A549 (cell line): Measurements from ENCODE around the gene COL1A1. TPM values are rescaled to one million over a fixed set of nuclear protein-coding genes. Genes with fewer than 3 reads are reported as not detected.
A peak's percentile ranks its signal among the peaks of the same experiment; 100 is the strongest.

ENCODE experiments used
- ATAC-seq, 2 experiments: fragments of 200-7000 bp in 1 of 2; fragments of >200 bp in 1 of 2; cut with Nextera tagmentation in 1 of 2; cut with Tn5 transposase in 1 of 2; 3 replicates each; pipeline versions ENCODE4 v1.8.0 to v1.9.1; 2018 to 2020; ENCODE audit warnings: mild to moderate bottlenecking in 1 of 2, moderate library complexity in 1 of 2
- CTCF ChIA-PET: fragments of 300-600 bp; sonication (Branson Sonifier 250); formaldehyde crosslinking; extraction: SDS; loops from one replicate; lab custom pipeline; 2021; ENCODE audit warnings: antibody characterized with exemption, inconsistent platforms; lab: Yijun Ruan, JAX
- POLR2A ChIA-PET: fragments of 350-600 bp; formaldehyde crosslinking; extraction: SDS; loops from one replicate; lab custom pipeline; 2021; ENCODE audit warnings: antibody characterized with exemption, inconsistent platforms; lab: Yijun Ruan, JAX
- DNase-seq, 2 experiments: peaks; one replicate each; pipeline versions ENCODE4 v3.0.0 to v3.0.0-alpha.2; 2011 to 2016; ENCODE audit warnings: low read depth in 1 of 2, low spot score in 1 of 2
- FAIRE-seq: peaks from 2 replicates; lab custom pipeline; 2011; peaks lifted over from hg19 to GRCh38; lab: Jason Lieb, UNC
- H3K27ac ChIP-seq, 2 experiments: fragments of >200 bp; sonication (Bioruptor Twin); formaldehyde crosslinking; 3 replicates each; pipeline ENCODE4 v1.5.1; 2016 to 2017
- H3K4me1 ChIP-seq: fragments of >200 bp; sonication (Bioruptor Twin); formaldehyde crosslinking; 3 replicates; pipeline ENCODE4 v1.6.1; 2016
- H3K4me2 ChIP-seq: fragments of >200 bp; sonication (Bioruptor Twin); formaldehyde crosslinking; 3 replicates; pipeline ENCODE4 v1.6.1; 2016
- H3K4me3 ChIP-seq: fragments of >200 bp; sonication (Bioruptor Twin); formaldehyde crosslinking; 3 replicates; pipeline ENCODE4 v1.5.1; 2016
- H3K9me3 ChIP-seq: fragments of >200 bp; sonication (Bioruptor Twin); formaldehyde crosslinking; 3 replicates; pipeline ENCODE4 v1.6.1; 2016
- BHLHE40 ChIP-seq: IDR thresholded peaks from 2 replicates; pipeline ENCODE4 v1.6.1; 2012; ENCODE audit warnings: low read depth, low read length, inconsistent platforms
- CBX8 ChIP-seq: fragments of 200-600 bp; sonication (generic); IDR thresholded peaks from 2 replicates; pipeline ENCODE4 v1.6.1; 2016
- CEBPB ChIP-seq, 2 experiments: fragments of >200 bp in 1 of 2; sonication (Bioruptor Twin) in 1 of 2; formaldehyde crosslinking in 1 of 2; IDR thresholded peaks; 2 replicates each; pipeline ENCODE4 v1.6.1; 2012 to 2016
- CHD4 ChIP-seq: fragments of 200-600 bp; sonication (generic); IDR thresholded peaks from 2 replicates; pipeline ENCODE4 v1.6.1; 2016; ENCODE audit warnings: antibody characterized with exemption, mild to moderate bottlenecking, borderline replicate concordance
- EHF ChIP-seq: fragments of 250-450 bp; sonication (Bioruptor Pico); IDR thresholded peaks from 2 replicates; pipeline ENCODE4 v1.5.0; 2020; ENCODE audit warnings: mild to moderate bottlenecking
- ELK1 ChIP-seq: fragments of 150-350 bp; IDR thresholded peaks from 2 replicates; pipeline ENCODE4 v1.6.1; 2014; ENCODE audit warnings: low read depth, mild to moderate bottlenecking, low read length
- HDAC2 ChIP-seq: fragments of 200-600 bp; sonication (generic); IDR thresholded peaks from 2 replicates; pipeline ENCODE4 v1.6.1; 2016
- HES2 ChIP-seq: fragments of >200 bp; sonication (Bioruptor Twin); formaldehyde crosslinking; IDR thresholded peaks from 2 replicates; pipeline ENCODE4 v1.6.1; 2016
- HOXA7 ChIP-seq: fragments of 250-450 bp; sonication (Bioruptor Pico); IDR thresholded peaks from 2 replicates; pipeline ENCODE4 v1.5.0; 2020; ENCODE audit warnings: mild to moderate bottlenecking, moderate library complexity
- HOXB13 ChIP-seq: fragments of 250-450 bp; sonication (Bioruptor Pico); IDR thresholded peaks from 2 replicates; pipeline ENCODE4 v1.5.0; 2020; ENCODE audit warnings: low read depth, mild to moderate bottlenecking, moderate library complexity
- HOXB5 ChIP-seq: fragments of 250-450 bp; sonication (Bioruptor Pico); IDR thresholded peaks from 2 replicates; pipeline ENCODE4 v1.5.0; 2020; ENCODE audit warnings: mild to moderate bottlenecking, moderate library complexity
- JUNB ChIP-seq: fragments of >200 bp; sonication (Bioruptor Twin); formaldehyde crosslinking; IDR thresholded peaks from 2 replicates; pipeline ENCODE4 v1.6.1; 2016
- KDM5A ChIP-seq: fragments of 200-600 bp; sonication (generic); IDR thresholded peaks from 2 replicates; pipeline ENCODE4 v1.6.1; 2016; ENCODE audit warnings: antibody characterized with exemption, mild to moderate bottlenecking
- MAZ ChIP-seq: fragments of 150-350 bp; IDR thresholded peaks from 2 replicates; pipeline ENCODE4 v1.6.1; 2014; ENCODE audit warnings: antibody characterized with exemption, low read depth, low read length, borderline replicate concordance
- NPAS2 ChIP-seq: fragments of 250-450 bp; sonication (Bioruptor Pico); IDR thresholded peaks from 2 replicates; pipeline ENCODE4 v1.8.0; 2022; ENCODE audit warnings: mild to moderate bottlenecking, moderate library complexity, borderline replicate concordance
- NR3C1 ChIP-seq: fragments of >200 bp; sonication (Bioruptor Twin); formaldehyde crosslinking; IDR thresholded peaks from 3 replicates; pipeline ENCODE4 v1.6.1; 2017
- PHF8 ChIP-seq: fragments of 200-600 bp; sonication (generic); IDR thresholded peaks from 2 replicates; pipeline ENCODE4 v1.6.1; 2016; ENCODE audit warnings: low read depth, mild to moderate bottlenecking, antibody characterized with exemption, moderate library complexity, borderline replicate concordance
- RNF2 ChIP-seq: fragments of 200-600 bp; sonication (generic); IDR thresholded peaks from 2 replicates; pipeline ENCODE4 v1.6.1; 2016; ENCODE audit warnings: low read depth, mild to moderate bottlenecking, antibody characterized with exemption, moderate library complexity, borderline replicate concordance
- SMC3 ChIP-seq: fragments of >200 bp; sonication (Bioruptor Twin); formaldehyde crosslinking; IDR thresholded peaks from 3 replicates; pipeline ENCODE4 v1.6.1; 2018; ENCODE audit warnings: inconsistent platforms
- ZC3H11A ChIP-seq: fragments of 450-650 bp; IDR thresholded peaks from 2 replicates; pipeline ENCODE4 v1.6.1; 2014; ENCODE audit warnings: antibody characterized with exemption, mild to moderate bottlenecking
- ZFP36 ChIP-seq: fragments of 450-650 bp; IDR thresholded peaks from 2 replicates; pipeline ENCODE4 v1.6.1; 2014; ENCODE audit warnings: borderline replicate concordance; ENCODE audit not compliant: partially characterized antibody
- WGBS: methylation state at CpG from one replicate; pipeline ENCODE4 v1.1.6; 2017; ENCODE audit errors: missing lambda C conversion rate; 5-methylcytosine and 5-hydroxymethylcytosine counted together
- polyA plus RNA-seq, 4 experiments: library from polyadenylated mRNA; depleted of rRNA in 3 of 4; stranded (reverse); fragments of >200 nt; fragmentation: RNase III in 1 of 4; extraction: RNeasy Plus Mini Kit Qiagen cat#74134 plus additional on column Dnase treatment in 1 of 4; gene quantifications; 2 replicates in 3 of 4; 3 replicates in 1 of 4; pipeline ENCODE4 v1.2.3, GENCODE V29; 2011 to 2017
- TF ChIP-seq, protein P1 (sequence below): fragments of 450-650 bp; IDR thresholded peaks from 2 replicates; pipeline ENCODE4 v1.6.1; 2014; ENCODE audit warnings: antibody characterized with exemption
- TF ChIP-seq, protein P2 (sequence below): fragments of 200-600 bp; sonication (generic); IDR thresholded peaks from 2 replicates; pipeline ENCODE4 v1.6.1; 2016; ENCODE audit warnings: antibody characterized with exemption, mild to moderate bottlenecking, moderate library complexity

COL1A1 gene
- polyA plus RNA-seq, 2 of the 4 experiments (the other 2 are of a cell fraction): 4.4 to 34.3 TPM

- CTCF ChIA-PET: interaction anchor here (5.2 to 22.0 kb wide), 2 partner anchors 23 to 101 kb away, joined by 70 to 817 read pairs; partner anchors contain the start of gene SGCA
- ATAC-seq (no peak), DNase-seq (no peak), FAIRE-seq (no peak)
- WGBS: 87% methylated on average over 17 of the region's 25 CpGs
- H3K4me1 ChIP-seq: peaks cover 34% of the 10 kb centered on the region
- TF ChIP-seq HOXB13 (CRISPR knock-in tag) (no peak), ELK1 (no peak), KDM5A (no peak)
- POLR2A ChIA-PET: no interaction called here
- no peak overlapping the region for H3K4me3 ChIP-seq
- peak overlapping the region in 1 of 2 experiments; percentile 7; a peak in 1 of 6 replicates for H3K27ac ChIP-seq
- H3K9me3 ChIP-seq: no peaks in the 10 kb centered on the region
- H3K4me2 ChIP-seq: no peak overlapping the region
Observed at GRCh38 chr17:50194140-50194933, 7.1 kb downstream of the COL1A1 start.

DNA sequence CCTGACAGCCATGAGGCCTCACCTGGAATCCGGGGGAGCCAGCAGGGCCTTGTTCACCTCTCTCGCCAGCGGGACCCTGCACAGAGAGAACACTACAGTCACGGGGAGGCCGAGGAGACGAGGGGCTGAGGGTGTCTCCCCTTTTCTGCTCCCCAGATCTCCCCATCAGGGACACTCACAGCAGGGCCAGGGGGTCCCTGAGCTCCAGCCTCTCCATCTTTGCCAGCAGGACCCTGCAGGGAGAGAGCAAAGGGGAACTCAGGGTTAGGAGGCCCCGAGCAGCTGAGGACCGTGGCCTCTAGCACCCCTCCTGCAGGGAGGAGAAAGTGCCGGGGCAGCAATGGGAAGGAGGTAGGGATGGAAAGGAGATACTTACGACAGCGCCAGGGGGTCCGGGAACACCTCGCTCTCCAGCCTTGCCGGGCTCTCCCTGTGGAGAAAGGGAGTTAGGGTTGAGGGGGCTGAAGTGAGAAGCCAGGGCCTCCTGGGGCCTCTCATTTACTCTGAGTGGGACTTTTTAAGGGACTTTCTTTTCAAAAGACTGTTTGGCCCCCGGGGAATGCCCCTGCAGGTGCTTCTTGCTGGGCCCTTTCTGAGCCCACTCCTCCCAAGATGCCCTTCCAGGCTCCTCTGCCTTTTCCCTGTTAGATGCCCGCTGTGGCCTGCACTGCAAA, 8.7 kb downstream of the COL1A1 start:
- WGBS: 82% methylated on average over 16 of the region's 16 CpGs
- FAIRE-seq: no peak

More for the DNA sequence above, 8.7 kb downstream of the COL1A1 start:
- no peak for ATAC-seq
- Histone ChIP-seq H3K4me3 (no peak overlapping the region), H3K4me2 (no peak overlapping the region), H3K4me1 (peaks cover 18% of the 10 kb centered on the region), H3K27ac (peak overlapping the region in 1 of 2 experiments; percentile 10; a peak in 1 of 6 replicates)
- DNase-seq: no peak
- ChIA-PET POLR2A (no interaction called here), CTCF (interaction anchor here (1.0 to 22.0 kb wide), 5 partner anchors 11 to 104 kb away, joined by 3 to 817 read pairs (median 5); partner anchors contain the start of gene SGCA)
- TF ChIP-seq HOXB5 (CRISPR knock-in tag) (no peak), CEBPB (IDR thresholded peaks at IDR 0.05) (no peak), RNF2 (no peak), ZC3H11A (no peak), PHF8 (no peak), NR3C1 (no peak), SMC3 (no peak), HDAC2 (no peak), EHF (CRISPR knock-in tag) (no peak), JUNB (no peak), HOXA7 (CRISPR knock-in tag) (no peak), HES2 (no peak), NPAS2 (CRISPR knock-in tag) (no peak), ZFP36 (no peak), CBX8 (no peak), BHLHE40 (no peak), MAZ (no peak), CHD4 (no peak)
- TF ChIP-seq, protein P1, sequence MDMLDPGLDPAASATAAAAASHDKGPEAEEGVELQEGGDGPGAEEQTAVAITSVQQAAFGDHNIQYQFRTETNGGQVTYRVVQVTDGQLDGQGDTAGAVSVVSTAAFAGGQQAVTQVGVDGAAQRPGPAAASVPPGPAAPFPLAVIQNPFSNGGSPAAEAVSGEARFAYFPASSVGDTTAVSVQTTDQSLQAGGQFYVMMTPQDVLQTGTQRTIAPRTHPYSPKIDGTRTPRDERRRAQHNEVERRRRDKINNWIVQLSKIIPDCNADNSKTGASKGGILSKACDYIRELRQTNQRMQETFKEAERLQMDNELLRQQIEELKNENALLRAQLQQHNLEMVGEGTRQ: no peak
- TF ChIP-seq, protein P2, sequence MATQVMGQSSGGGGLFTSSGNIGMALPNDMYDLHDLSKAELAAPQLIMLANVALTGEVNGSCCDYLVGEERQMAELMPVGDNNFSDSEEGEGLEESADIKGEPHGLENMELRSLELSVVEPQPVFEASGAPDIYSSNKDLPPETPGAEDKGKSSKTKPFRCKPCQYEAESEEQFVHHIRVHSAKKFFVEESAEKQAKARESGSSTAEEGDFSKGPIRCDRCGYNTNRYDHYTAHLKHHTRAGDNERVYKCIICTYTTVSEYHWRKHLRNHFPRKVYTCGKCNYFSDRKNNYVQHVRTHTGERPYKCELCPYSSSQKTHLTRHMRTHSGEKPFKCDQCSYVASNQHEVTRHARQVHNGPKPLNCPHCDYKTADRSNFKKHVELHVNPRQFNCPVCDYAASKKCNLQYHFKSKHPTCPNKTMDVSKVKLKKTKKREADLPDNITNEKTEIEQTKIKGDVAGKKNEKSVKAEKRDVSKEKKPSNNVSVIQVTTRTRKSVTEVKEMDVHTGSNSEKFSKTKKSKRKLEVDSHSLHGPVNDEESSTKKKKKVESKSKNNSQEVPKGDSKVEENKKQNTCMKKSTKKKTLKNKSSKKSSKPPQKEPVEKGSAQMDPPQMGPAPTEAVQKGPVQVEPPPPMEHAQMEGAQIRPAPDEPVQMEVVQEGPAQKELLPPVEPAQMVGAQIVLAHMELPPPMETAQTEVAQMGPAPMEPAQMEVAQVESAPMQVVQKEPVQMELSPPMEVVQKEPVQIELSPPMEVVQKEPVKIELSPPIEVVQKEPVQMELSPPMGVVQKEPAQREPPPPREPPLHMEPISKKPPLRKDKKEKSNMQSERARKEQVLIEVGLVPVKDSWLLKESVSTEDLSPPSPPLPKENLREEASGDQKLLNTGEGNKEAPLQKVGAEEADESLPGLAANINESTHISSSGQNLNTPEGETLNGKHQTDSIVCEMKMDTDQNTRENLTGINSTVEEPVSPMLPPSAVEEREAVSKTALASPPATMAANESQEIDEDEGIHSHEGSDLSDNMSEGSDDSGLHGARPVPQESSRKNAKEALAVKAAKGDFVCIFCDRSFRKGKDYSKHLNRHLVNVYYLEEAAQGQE: no peak
- TF ChIP-seq, all 56 proteins: peak for 0
- H3K9me3 ChIP-seq: no peaks in the 10 kb centered on the region
